Left lung (tissue), 10 donors: ENCODE results near the gene HDAC4. TPM values are rescaled to one million over a fixed set of nuclear protein-coding genes. Genes with fewer than 3 reads are reported as not detected.

Experiments
- ATAC-seq: fragments of 200-7000 bp; cut with Tn5 transposase; one replicate; pipeline ENCODE4 v1.9.1; 2020; ENCODE audit warnings: moderate library complexity
- DNase-seq, 4 donors: peaks; one replicate each; pipeline ENCODE4 v3.0.0-alpha.2; 2013 to 2020
- H3K27ac ChIP-seq, 2 donors: fragments of 200-600 bp; sonication (generic) in 1 of 2; one replicate each; pipeline versions ENCODE4 v1.5.0 to v1.8.0; 2020 to 2021
- H3K27me3 ChIP-seq, 2 donors: fragments of 200-600 bp; sonication (generic) in 1 of 2; one replicate each; pipeline versions ENCODE4 v1.5.0 to v1.8.0; 2020 to 2021
- H3K36me3 ChIP-seq, 2 donors: fragments of 200-600 bp; sonication (generic) in 1 of 2; one replicate each; pipeline versions ENCODE4 v1.5.0 to v1.8.0; 2020 to 2021
- H3K4me1 ChIP-seq, 2 donors: fragments of 200-600 bp; one replicate each; pipeline ENCODE4 v1.8.0; 2021
- H3K4me3 ChIP-seq, 2 donors: fragments of 200-600 bp; sonication (generic) in 1 of 2; one replicate each; pipeline versions ENCODE4 v1.5.0 to v1.8.0; 2020 to 2021; ENCODE audit warnings: mild to moderate bottlenecking in 1 of 2
- H3K9me3 ChIP-seq, 2 donors: fragments of 200-600 bp; sonication (generic) in 1 of 2; one replicate each; pipeline versions ENCODE4 v1.5.0 to v1.8.0; 2020 to 2021
- intact Hi-C, 2 donors: fragments of 100-400 bp; cut with DNase I; formaldehyde crosslinking; loops; one replicate each; pipeline versions ENCODE4 v1.11.2 to v1.14.2; 2022
- polyA plus RNA-seq, 6 donors: library from polyadenylated mRNA; unstranded; fragments of 120-200 nt; gene quantifications; one replicate each; pipeline ENCODE4 v1.2.1, GENCODE V29; 2013; ENCODE audit not compliant: insufficient read length in 6 of 6
- total RNA-seq, 2 donors: library from RNA; stranded (reverse); fragmentation: NEBNext Ultra II Directional; extraction: Animal tissue kit (Norgen Biotek cat#: 25700); gene quantifications; one replicate each; pipeline ENCODE4 v1.2.1, GENCODE V29; 2021
- TF ChIP-seq, protein P1 (sequence below), 2 donors: fragments of 200-600 bp; sonication (generic) in 1 of 2; IDR thresholded peaks; one replicate each; pipeline versions ENCODE4 v1.5.0 to v1.8.0; 2021; ENCODE audit warnings: antibody characterized with exemption in 2 of 2
- donor health status: DM: no; HTN: yes; CAD: no.
- donor health status: DM: no; HTN: no; CAD: no.

HDAC4 gene
- total and polyA plus RNA-seq, 8 donors = 9.9 to 36.8 (median 12.8) TPM

DNA sequence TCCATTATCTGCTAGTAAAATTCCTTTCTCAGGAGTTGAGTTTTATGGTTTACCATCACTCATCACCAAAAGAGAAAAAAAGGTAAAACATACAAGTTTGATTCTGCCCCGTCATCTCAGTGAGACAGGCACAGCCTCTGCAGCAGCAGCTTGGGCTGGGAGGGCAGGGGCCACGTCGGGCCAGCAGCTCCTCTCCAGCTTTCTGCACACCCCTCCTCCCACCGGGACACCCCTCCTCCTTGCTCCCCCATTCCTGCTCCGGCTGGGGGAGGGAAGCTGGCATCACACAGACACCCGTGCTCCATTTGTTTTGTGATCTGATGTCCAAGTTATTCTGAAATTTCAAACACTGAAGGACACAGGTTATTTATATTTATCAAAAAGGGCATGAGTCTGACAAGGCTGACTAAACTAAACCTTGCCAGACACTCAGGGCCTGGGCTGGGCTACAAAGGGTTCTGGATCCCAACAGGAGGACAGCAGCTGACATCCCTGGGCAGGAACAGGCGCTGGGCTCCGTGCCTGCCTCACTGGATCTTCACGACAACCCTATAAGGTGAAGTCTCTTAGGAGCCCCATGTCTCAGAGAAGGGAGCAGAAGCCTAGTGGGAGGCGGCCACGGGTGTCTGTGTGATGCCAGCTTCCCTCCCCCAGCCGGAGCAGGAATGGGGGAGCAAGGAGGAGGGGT, 71.4 kb downstream of the HDAC4 start:
- Histone ChIP-seq H3K9me3 (no peaks in the 10 kb centered on the region), H3K27ac (no peak overlapping the region), H3K27me3 (no peaks in the 10 kb centered on the region), H3K4me3 (no peak overlapping the region), H3K4me1 (peaks cover 7 to 8% of the 10 kb centered on the region in 2 donors), H3K36me3 (peaks cover 0 to 3% of the 10 kb centered on the region in 2 donors)
- intact Hi-C loops = no loop called here
- DNase-seq = no peak
- ATAC-seq = no peak
- TF ChIP-seq, protein P1, sequence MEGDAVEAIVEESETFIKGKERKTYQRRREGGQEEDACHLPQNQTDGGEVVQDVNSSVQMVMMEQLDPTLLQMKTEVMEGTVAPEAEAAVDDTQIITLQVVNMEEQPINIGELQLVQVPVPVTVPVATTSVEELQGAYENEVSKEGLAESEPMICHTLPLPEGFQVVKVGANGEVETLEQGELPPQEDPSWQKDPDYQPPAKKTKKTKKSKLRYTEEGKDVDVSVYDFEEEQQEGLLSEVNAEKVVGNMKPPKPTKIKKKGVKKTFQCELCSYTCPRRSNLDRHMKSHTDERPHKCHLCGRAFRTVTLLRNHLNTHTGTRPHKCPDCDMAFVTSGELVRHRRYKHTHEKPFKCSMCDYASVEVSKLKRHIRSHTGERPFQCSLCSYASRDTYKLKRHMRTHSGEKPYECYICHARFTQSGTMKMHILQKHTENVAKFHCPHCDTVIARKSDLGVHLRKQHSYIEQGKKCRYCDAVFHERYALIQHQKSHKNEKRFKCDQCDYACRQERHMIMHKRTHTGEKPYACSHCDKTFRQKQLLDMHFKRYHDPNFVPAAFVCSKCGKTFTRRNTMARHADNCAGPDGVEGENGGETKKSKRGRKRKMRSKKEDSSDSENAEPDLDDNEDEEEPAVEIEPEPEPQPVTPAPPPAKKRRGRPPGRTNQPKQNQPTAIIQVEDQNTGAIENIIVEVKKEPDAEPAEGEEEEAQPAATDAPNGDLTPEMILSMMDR (IDR thresholded peaks at IDR 0.05) = no peak

DNA sequence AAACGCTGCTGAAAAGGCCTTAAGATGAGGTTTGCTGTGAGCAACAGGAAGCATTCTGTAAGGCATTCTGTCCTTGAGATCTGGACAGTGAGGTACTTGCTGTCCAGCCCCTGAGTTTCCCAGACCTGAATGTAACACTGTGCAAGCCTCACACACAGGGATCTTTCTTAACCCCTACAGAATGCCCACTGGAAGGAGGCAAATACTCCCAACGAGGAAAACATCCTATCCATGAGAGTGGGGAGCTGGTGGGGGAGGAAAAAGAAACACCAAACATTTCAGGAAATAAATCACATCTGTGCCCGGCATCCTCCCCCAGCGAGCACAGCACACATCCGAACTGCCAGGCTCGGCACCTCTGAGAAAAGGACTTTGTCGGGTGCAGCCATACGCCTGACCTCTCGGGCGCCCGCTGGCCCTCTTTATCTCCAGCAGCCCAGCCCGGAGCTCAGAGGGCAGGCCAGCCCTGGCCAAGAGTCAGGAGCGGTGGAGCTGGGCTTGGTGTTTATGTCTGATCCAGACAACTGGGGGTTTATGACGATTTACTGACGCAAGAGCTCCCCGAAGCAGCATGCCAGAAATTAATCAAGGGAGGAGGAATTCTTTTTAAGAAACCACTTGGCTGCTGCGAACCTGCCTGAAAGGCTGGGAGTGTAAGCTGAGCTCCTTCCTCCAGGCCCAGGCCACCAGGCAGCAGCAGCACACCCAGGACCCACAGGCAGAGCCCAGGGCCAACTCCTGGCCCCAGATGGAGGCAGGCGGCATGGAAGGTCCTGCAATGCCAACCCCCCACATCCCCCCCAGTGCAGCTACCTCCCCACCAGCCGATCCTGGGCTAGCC, 72.2 kb downstream of the HDAC4 start:
- Histone ChIP-seq H3K4me3 (no peak overlapping the region), H3K36me3 (peaks cover 0 to 3% of the 10 kb centered on the region in 2 donors), H3K27me3 (no peaks in the 10 kb centered on the region), H3K9me3 (no peaks in the 10 kb centered on the region), H3K4me1 (peaks cover 7 to 8% of the 10 kb centered on the region in 2 donors), H3K27ac (peak overlapping the region in 1 of 2 donors; percentile 34)
- DNase-seq = peak in 2 of 4 donors; percentile 48 to 74
- TF ChIP-seq, protein P1 (IDR thresholded peaks at IDR 0.05) = no peak
- peak; percentile 59 for ATAC-seq
- intact Hi-C loops = no loop called here

DNA sequence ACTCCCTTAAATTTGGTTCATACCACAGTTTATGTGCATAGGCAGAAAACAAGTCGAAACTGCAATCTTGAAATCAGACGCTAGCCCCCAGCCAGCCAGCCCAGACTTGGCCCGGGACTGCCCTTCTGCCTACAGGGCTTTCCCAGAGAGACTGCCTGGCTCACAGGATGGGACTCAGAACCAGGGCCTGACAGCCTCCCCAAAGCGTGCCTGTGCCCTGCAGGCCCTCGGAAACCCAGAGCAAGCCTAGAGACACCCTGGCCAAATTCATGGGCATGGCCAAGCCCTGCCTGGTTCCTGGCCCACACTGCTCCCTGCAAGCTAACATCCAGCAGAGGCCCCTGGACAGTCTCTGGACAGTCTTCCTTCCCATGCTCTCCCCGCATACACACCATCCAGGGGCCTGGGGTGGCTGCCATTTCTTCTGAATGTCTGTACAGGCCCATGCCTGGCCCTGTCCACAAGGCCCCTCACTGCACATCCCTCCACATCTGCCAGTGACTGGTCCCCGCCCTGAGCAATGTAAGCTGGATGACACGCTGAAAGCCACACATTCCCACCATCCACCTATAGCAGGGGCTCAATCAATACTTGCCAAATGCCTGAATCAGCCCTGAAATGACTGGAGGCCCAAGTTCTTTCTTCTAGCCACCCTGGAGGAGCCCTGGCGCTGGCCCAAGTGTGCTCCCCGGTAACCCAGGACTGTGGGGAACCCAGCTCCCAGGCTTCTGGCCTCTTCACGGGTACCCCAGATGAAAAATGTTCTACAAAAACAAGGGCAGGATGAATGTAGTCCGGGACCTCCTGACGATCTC, 73.1 kb downstream of the HDAC4 start:
- H3K4me3 ChIP-seq = no peak overlapping the region
- no peaks in the 10 kb centered on the region for H3K9me3 ChIP-seq
- peaks cover 7 to 11% of the 10 kb centered on the region in 2 donors for H3K4me1 ChIP-seq
- H3K27me3 ChIP-seq = no peaks in the 10 kb centered on the region
- no peak for DNase-seq
- TF ChIP-seq, protein P1 (IDR thresholded peaks at IDR 0.05) = no peak
- H3K27ac ChIP-seq = peak overlapping the region in 1 of 2 donors; percentile 34
- intact Hi-C loops = no loop called here
- no peak for ATAC-seq
- peaks cover 0 to 3% of the 10 kb centered on the region in 2 donors for H3K36me3 ChIP-seq

DNA sequence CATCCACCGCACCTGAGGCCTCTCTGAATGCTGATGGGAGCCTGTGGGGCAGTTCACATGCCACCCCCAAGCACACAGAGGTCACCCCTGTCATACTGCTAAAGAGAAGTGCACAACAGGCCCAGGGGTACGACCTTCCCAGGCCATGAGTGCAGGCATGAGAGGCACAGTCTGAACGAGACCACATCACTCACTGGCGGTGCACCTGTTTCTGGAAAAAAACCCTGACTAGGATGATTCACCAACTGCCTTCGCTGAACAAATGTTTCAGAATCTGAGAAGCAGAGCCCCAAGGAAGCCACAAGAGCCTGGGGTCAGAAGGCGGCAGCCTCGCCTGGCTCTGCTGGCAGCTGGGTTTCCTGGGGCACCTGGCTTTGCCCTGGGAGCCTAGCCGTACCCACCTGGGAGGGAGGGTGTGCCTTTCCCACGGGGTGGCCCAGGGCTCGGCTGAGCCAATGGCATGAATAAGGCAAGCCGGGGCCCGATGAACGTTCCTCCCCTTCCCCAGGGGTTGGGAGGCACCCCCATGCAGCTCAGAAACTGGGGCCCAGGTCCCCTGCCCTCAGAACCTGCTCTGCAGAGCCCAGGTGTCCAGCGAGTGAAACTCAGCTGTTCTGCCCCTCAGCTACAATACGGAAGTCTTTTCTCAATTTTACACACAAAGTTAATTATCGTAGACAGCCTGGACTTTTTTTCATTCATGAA, 73.8 kb downstream of the HDAC4 start:
- no peak for ATAC-seq
- Histone ChIP-seq H3K4me1 (peaks cover 7 to 16% of the 10 kb centered on the region in 2 donors), H3K4me3 (no peak overlapping the region), H3K9me3 (no peaks in the 10 kb centered on the region), H3K27me3 (no peaks in the 10 kb centered on the region), H3K27ac (no peak overlapping the region), H3K36me3 (peaks cover 0 to 3% of the 10 kb centered on the region in 2 donors)
- DNase-seq = no peak
- TF ChIP-seq, protein P1 (IDR thresholded peaks at IDR 0.05) = no peak
- intact Hi-C loops = no loop called here
